Panc1 (cell line): Measurements from ENCODE around the gene SUSD6. TPM values are rescaled to one million over a fixed set of nuclear protein-coding genes. Genes with fewer than 3 reads are reported as not detected.
"Not testable (repeated sequence)": the region's sequence is repeated elsewhere in the genome, so short reads cannot be mapped to it uniquely, and the experiment has no call there.

ENCODE experiments used
- ATAC-seq: fragments of 200-7000 bp; cut with Tn5 transposase; 2 replicates; pipeline ENCODE4 v1.9.1; 2020; ENCODE audit warnings: mild to moderate bottlenecking, moderate library complexity
- BruUV-seq: library from RNA; stranded (reverse); fragments of 400-500 nt; replicated peaks from 2 replicates; lab custom pipeline; 2021; lab: Mats Ljungman, UMichigan
- CTCF ChIA-PET: fragments of 300-600 bp; sonication (Branson Sonifier 250); formaldehyde crosslinking; loops from one replicate; lab custom pipeline; 2022; ENCODE audit warnings: antibody characterized with exemption; lab: Charles Lee
- POLR2A ChIA-PET: fragments of 300-600 bp; sonication (Branson Sonifier 250); formaldehyde crosslinking; loops from one replicate; lab custom pipeline; 2022; ENCODE audit warnings: antibody characterized with exemption; lab: Charles Lee
- DNase-seq: peaks from one replicate; pipeline ENCODE4 v3.0.0-alpha.2; 2010; ENCODE audit warnings: low read depth, low spot score
- H3K27ac ChIP-seq: 2 replicates; pipeline ENCODE4 v1.5.1; 2011; ENCODE audit warnings: mild to moderate bottlenecking, low read length, inconsistent platforms
- H3K27me3 ChIP-seq: fragments of 200-500 bp; sonication (Bioruptor generic); 2 replicates; pipeline ENCODE4 v1.6.0; 2014; ENCODE audit warnings: low read length, inconsistent platforms; ENCODE audit not compliant: control insufficient read depth, insufficient read depth
- H3K36me3 ChIP-seq: fragments of 200-500 bp; sonication (Bioruptor generic); 2 replicates; pipeline ENCODE4 v1.5.1; 2014; ENCODE audit warnings: inconsistent platforms, mild to moderate bottlenecking, low read length, moderate library complexity; ENCODE audit not compliant: control insufficient read depth, insufficient read depth
- H3K4me1 ChIP-seq: 2 replicates; pipeline ENCODE4 v1.5.1; 2011; ENCODE audit warnings: inconsistent platforms, mild to moderate bottlenecking, low read length, moderate library complexity; ENCODE audit not compliant: control insufficient read depth, insufficient read depth
- H3K4me3 ChIP-seq, 2 experiments: 2 replicates each; pipeline ENCODE4 v1.5.1; 2011 to 2012; ENCODE audit warnings: low read depth in 2 of 2, low read length in 2 of 2, mild to moderate bottlenecking in 2 of 2, inconsistent platforms in 1 of 2, moderate library complexity in 1 of 2
- H3K9me3 ChIP-seq: fragments of 200-500 bp; sonication (Bioruptor generic); 2 replicates; pipeline ENCODE4 v1.5.1; 2014; ENCODE audit warnings: low read depth, mild to moderate bottlenecking, inconsistent platforms, low read length, moderate library complexity; ENCODE audit not compliant: control insufficient read depth, insufficient read depth
- POLR2AphosphoS5 ChIP-seq: IDR thresholded peaks from 2 replicates; pipeline ENCODE4 v1.6.1; 2012; ENCODE audit warnings: mild to moderate bottlenecking, low read depth, low read length, moderate library complexity
- SIN3A ChIP-seq: IDR thresholded peaks from 2 replicates; pipeline ENCODE4 v1.6.1; 2012; ENCODE audit warnings: low read depth, mild to moderate bottlenecking, low read length, moderate library complexity, borderline replicate concordance; ENCODE audit not compliant: insufficient read depth
- TCF7L2 ChIP-seq: IDR thresholded peaks from 2 replicates; pipeline ENCODE4 v1.6.1; 2011; ENCODE audit warnings: mild to moderate bottlenecking, low read depth, low read length, inconsistent platforms
- in situ Hi-C: cut with HindIII; loops from 2 replicates; pipeline ENCODE4 v1.10.0; 2016; ENCODE audit warnings: low sequenced_read_pairs, low pct_unique_long_range_greater_than_20kb
- intact Hi-C: fragments of 100-400 bp; cut with micrococcal nuclease; formaldehyde crosslinking; loops from one replicate; pipeline ENCODE4 v1.10.0; 2022; ENCODE audit not compliant: unreplicated experiment
- total RNA-seq: library from RNA; stranded (reverse); gene quantifications from one replicate; pipeline ENCODE4 v1.2.1, GENCODE V29; 2021; ENCODE audit not compliant: unreplicated experiment
- TF ChIP-seq, protein P1 (sequence below): fragments of 450-650 bp; IDR thresholded peaks from 2 replicates; pipeline ENCODE4 v1.5.1; 2017; ENCODE audit warnings: mild to moderate bottlenecking
- TF ChIP-seq, protein P2 (sequence below), 2 experiments: IDR thresholded peaks; 2 replicates each; pipeline ENCODE4 v1.6.1; 2011 to 2012; ENCODE audit warnings: low read depth in 2 of 2, control low read depth in 1 of 2, low read length in 1 of 2, mild to moderate bottlenecking in 1 of 2, moderate library complexity in 1 of 2; ENCODE audit not compliant: insufficient read depth in 1 of 2

The SUSD6 gene
- total RNA-seq, 1 experiment from 2014 or later = 10.9 TPM

DNA sequence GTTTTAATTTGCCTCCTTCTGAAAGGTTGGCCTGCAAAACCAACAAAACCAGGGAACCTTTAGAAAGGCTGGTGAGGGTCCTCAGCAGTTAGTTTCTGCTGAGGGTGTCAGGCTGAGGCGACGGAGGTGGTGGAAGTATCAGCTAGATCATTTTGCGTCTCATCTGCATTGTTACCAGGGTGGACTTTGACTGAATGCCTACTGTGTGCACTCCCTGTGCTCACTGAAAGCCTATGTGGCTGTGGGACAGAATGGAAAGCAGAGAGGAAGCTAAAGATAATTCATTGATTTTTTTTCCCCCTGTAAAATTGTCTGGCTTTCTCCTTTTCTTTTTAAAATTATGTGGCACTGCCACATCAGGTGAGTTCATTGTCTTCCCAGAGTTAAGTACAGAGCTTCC is 87.2 kb downstream of the SUSD6 start:
- BruUV-seq = no TSS peak
- Histone ChIP-seq H3K27me3 (no peaks in the 10 kb centered on the region), H3K9me3 (no peaks in the 10 kb centered on the region), H3K36me3 (no peaks in the 10 kb centered on the region), H3K27ac (no peak overlapping the region), H3K4me3 (no peak overlapping the region), H3K4me1 (no peaks in the 10 kb centered on the region)
- CTCF ChIA-PET = interaction anchor here (0.6 kb wide), 1 partner anchor 174 kb away, joined by 8 read pairs; no protein-coding TSS in a partner anchor
- POLR2A ChIA-PET = no interaction called here
- ATAC-seq (no peak), DNase-seq (no peak)
- TF ChIP-seq TCF7L2 = no peak
- TF ChIP-seq, protein P1, sequence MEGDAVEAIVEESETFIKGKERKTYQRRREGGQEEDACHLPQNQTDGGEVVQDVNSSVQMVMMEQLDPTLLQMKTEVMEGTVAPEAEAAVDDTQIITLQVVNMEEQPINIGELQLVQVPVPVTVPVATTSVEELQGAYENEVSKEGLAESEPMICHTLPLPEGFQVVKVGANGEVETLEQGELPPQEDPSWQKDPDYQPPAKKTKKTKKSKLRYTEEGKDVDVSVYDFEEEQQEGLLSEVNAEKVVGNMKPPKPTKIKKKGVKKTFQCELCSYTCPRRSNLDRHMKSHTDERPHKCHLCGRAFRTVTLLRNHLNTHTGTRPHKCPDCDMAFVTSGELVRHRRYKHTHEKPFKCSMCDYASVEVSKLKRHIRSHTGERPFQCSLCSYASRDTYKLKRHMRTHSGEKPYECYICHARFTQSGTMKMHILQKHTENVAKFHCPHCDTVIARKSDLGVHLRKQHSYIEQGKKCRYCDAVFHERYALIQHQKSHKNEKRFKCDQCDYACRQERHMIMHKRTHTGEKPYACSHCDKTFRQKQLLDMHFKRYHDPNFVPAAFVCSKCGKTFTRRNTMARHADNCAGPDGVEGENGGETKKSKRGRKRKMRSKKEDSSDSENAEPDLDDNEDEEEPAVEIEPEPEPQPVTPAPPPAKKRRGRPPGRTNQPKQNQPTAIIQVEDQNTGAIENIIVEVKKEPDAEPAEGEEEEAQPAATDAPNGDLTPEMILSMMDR = no peak
- intact Hi-C loops (no loop called here), in situ Hi-C loops (no loop called here)

DNA sequence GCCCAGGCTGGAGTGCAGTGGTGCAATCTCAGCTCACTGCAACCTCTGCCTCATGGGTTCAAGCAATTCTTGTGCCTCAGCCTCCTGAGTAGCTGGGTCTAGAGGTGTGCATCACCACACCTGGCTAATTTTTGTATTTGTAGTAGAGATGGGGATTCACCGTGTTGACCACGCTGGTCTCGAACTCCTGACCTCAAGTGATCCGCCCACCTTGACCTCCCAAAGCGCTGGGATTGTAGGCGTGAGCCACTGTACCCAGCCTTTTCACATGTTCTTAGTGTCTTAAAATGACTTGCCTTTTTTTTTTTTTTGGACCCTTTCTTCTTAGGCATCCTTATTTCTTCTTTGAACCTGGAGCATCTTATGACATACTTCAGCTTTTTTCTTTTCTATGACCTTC is 87.8 kb downstream of the SUSD6 start:
- ATAC-seq, H3K27ac ChIP-seq, H3K27me3 ChIP-seq, DNase-seq, POLR2A ChIA-PET, H3K4me3 ChIP-seq, H3K9me3 ChIP-seq, intact Hi-C loops, CTCF ChIA-PET, BruUV-seq, in situ Hi-C loops, H3K4me1 ChIP-seq, H3K36me3 ChIP-seq: not testable (repeated sequence)

DNA sequence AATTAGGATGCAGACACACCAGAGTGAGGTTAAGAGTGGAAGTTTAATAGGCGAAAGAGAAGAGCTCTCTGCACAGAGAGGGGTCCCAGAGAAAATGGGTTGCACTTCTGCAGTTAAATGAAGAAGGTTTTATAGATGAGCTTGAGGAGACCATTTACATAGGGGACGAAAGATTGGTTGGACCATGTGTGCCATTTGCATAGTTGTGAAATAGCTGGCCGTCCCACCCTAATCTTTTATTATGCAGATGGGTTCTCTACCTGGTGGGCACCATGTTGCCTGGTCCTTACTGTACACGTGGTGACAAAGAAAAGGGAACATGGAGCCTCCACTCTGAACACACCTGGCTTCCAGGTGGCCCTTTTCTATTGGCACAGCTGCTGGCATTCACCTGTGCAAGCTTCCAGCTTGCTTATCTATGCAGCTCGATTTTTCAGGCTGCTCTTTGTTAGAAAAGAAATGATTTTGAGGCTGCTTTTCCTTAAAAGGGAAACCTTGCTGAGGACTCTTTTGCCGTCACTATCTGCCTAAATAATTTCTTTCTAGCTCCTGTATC is 88.4 kb downstream of the SUSD6 start:
- Histone ChIP-seq H3K27ac (no peak overlapping the region), H3K36me3 (no peaks in the 10 kb centered on the region), H3K4me1 (no peaks in the 10 kb centered on the region), H3K27me3 (no peaks in the 10 kb centered on the region), H3K4me3 (no peak overlapping the region), H3K9me3 (no peaks in the 10 kb centered on the region)
- no peak for DNase-seq
- in situ Hi-C loops = no loop called here
- intact Hi-C loops = no loop called here
- ATAC-seq = no peak
- POLR2A ChIA-PET = no interaction called here
- no peak for TF ChIP-seq POLR2AphosphoS5
- TF ChIP-seq TCF7L2 = no peak
- no peak for TF ChIP-seq SIN3A
- TF ChIP-seq, protein P2, sequence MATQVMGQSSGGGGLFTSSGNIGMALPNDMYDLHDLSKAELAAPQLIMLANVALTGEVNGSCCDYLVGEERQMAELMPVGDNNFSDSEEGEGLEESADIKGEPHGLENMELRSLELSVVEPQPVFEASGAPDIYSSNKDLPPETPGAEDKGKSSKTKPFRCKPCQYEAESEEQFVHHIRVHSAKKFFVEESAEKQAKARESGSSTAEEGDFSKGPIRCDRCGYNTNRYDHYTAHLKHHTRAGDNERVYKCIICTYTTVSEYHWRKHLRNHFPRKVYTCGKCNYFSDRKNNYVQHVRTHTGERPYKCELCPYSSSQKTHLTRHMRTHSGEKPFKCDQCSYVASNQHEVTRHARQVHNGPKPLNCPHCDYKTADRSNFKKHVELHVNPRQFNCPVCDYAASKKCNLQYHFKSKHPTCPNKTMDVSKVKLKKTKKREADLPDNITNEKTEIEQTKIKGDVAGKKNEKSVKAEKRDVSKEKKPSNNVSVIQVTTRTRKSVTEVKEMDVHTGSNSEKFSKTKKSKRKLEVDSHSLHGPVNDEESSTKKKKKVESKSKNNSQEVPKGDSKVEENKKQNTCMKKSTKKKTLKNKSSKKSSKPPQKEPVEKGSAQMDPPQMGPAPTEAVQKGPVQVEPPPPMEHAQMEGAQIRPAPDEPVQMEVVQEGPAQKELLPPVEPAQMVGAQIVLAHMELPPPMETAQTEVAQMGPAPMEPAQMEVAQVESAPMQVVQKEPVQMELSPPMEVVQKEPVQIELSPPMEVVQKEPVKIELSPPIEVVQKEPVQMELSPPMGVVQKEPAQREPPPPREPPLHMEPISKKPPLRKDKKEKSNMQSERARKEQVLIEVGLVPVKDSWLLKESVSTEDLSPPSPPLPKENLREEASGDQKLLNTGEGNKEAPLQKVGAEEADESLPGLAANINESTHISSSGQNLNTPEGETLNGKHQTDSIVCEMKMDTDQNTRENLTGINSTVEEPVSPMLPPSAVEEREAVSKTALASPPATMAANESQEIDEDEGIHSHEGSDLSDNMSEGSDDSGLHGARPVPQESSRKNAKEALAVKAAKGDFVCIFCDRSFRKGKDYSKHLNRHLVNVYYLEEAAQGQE (IDR thresholded peaks at IDR 0.05; ENCODE audit: insufficient read depth in 1 of 2, low read depth in 2 of 2, low read length in 1 of 2) = no peak
- TF ChIP-seq, protein P1 = no peak
- CTCF ChIA-PET = no interaction called here
- no TSS peak for BruUV-seq
